MV-4-11 (cell line): ENCODE data around the gene PGP.
"Not testable (repeated sequence)": the region's sequence is repeated elsewhere in the genome, so short reads cannot be mapped to it uniquely, and the experiment has no call there.

Experiments used
- DNase-seq: peaks from one replicate; lab custom pipeline; 2025; lab: John Stamatoyannopoulos, UW

The PGP gene

GRCh38 chr16:2216330-2216729 lies 1.7 kb upstream of the PGP start:
- DNase-seq, result no peak

- DNase-seq, result no peak
Measured at GRCh38 chr16:2213817-2214718, 572 bp downstream of the PGP start.

GRCh38 chr16:2212362-2213324 lies 2.0 kb downstream of the PGP start:
- peak; percentile 50 for DNase-seq

- DNase-seq, result no peak
Measured at GRCh38 chr16:2211923-2212347, 2.7 kb downstream of the PGP start.

GRCh38 chr16:2210386-2211365 lies 4.0 kb downstream of the PGP start, which contains the start of gene BRICD5:
Gene BRICD5 (minus strand): TSS chr16:2210863. CDS start chr16:2210833, 30 bp downstream.
- no peak for DNase-seq

GRCh38 chr16:2210009-2210332 lies 4.7 kb downstream of the PGP start:
- no peak for DNase-seq

GRCh38 chr16:2209258-2210008 lies 5.2 kb downstream of the PGP start:
- DNase-seq, result no peak

- DNase-seq, result no peak
Measured at GRCh38 chr16:2208772-2209171, 5.9 kb downstream of the PGP start.

GRCh38 chr16:2208308-2208707 lies 6.3 kb downstream of the PGP start:
- no peak for DNase-seq

GRCh38 chr16:2207872-2208271 lies 6.8 kb downstream of the PGP start:
- DNase-seq, result no peak

- DNase-seq, result peak; percentile 69
Measured at GRCh38 chr16:2206780-2207433, 7.7 kb downstream of the PGP start.

GRCh38 chr16:2206420-2206779 lies 8.2 kb downstream of the PGP start:
- no peak for DNase-seq

- DNase-seq, result no peak
Measured at GRCh38 chr16:2205967-2206313, 8.7 kb downstream of the PGP start.

- DNase-seq, result peak; percentile 72
Measured at GRCh38 chr16:2205104-2205966, 9.3 kb downstream of the PGP start, which contains the start of gene MLST8. Gene MLST8 (plus strand): TSS chr16:2205454. CDS start chr16:2206086, 632 bp downstream.

GRCh38 chr16:2204416-2205103 lies 10.1 kb downstream of the PGP start:
- DNase-seq, result no peak

GRCh38 chr16:2203119-2203688 lies 11.4 kb downstream of the PGP start:
- DNase-seq, result not testable (repeated sequence)

- DNase-seq, result no peak
Measured at GRCh38 chr16:2200313-2200712, 14.3 kb downstream of the PGP start.

GRCh38 chr16:2199621-2200139 lies 15.0 kb downstream of the PGP start:
- DNase-seq, result no peak
